Body of pancreas (tissue), 4 donors: ENCODE measurements around the gene SPATA45. TPM values are rescaled to one million over a fixed set of nuclear protein-coding genes. Genes with fewer than 3 reads are reported as not detected.
A peak's percentile ranks its signal among the peaks of the same experiment; 100 is the strongest.

Source experiments
- ATAC-seq: fragments of 150-250 bp; one replicate; pipeline ENCODE4 v1.9.1; 2016
- DNase-seq, 4 donors: peaks; one replicate each; pipeline ENCODE4 v3.0.0-alpha.2; 2019
- H3K27ac ChIP-seq, 4 donors: fragments of 200-600 bp; sonication (generic); 1 replicate in 3 of 4; 2 replicates in 1 of 4; pipeline versions ENCODE4 v1.5.1 to v1.6.1; 2016 to 2019; ENCODE audit warnings: mild to moderate bottlenecking in 1 of 4, mixed read lengths in 1 of 4, moderate library complexity in 1 of 4
- H3K27me3 ChIP-seq, 2 donors: fragments of 200-600 bp; sonication (generic); one replicate each; pipeline ENCODE4 v1.6.0; 2016; ENCODE audit warnings: mild to moderate bottlenecking in 1 of 2
- H3K36me3 ChIP-seq, 2 donors: fragments of 200-600 bp; sonication (generic); replicated peaks in 1 of 2; 2 replicates each; pipeline ENCODE4 v1.5.1; 2016; ENCODE audit warnings: low read depth in 2 of 2; ENCODE audit not compliant: insufficient read depth in 1 of 2
- H3K4me1 ChIP-seq: fragments of 200-600 bp; sonication (generic); one replicate; pipeline ENCODE4 v1.6.0; 2016
- H3K4me3 ChIP-seq, 2 donors: fragments of 200-600 bp; sonication (generic); 1 replicate in 1 of 2; 2 replicates in 1 of 2; pipeline ENCODE4 v1.5.1; 2016 to 2019
- H3K9me3 ChIP-seq, 3 donors: fragments of 200-600 bp; sonication (generic); 1 replicate in 2 of 3; 2 replicates in 1 of 3; pipeline ENCODE4 v1.5.1; 2016
- POLR2A ChIP-seq, 3 donors: fragments of 450-650 bp; IDR thresholded peaks; one replicate each; pipeline ENCODE4 v1.6.1; 2016; ENCODE audit warnings: antibody characterized with exemption in 3 of 3, mild to moderate bottlenecking in 2 of 3
- WGBS, 2 donors: methylation state at CpG; one replicate each; pipeline ENCODE4 v1.1.5; 2017; 5-methylcytosine and 5-hydroxymethylcytosine counted together
- intact Hi-C: fragments of 100-400 bp; cut with DNase I; formaldehyde crosslinking; loops from one replicate; pipeline ENCODE4 v1.15.1; 2023
- total RNA-seq, 2 donors: library from RNA; depleted of rRNA; stranded (reverse); fragments of >200 nt; gene quantifications; one replicate each; pipeline ENCODE4 v1.1.0, GENCODE V29; 2016
- TF ChIP-seq, protein P1 (sequence below), 7 experiments: fragments of 450-650 bp in 4 of 7; fragments of 200-600 bp in 3 of 7; sonication (generic) in 3 of 7; IDR thresholded peaks; one replicate each; pipeline ENCODE4 v1.5.1; 2016 to 2019; ENCODE audit warnings: antibody characterized with exemption in 7 of 7

Gene SPATA45
- total RNA-seq, 2 donors from 2014 or later, result not detected

DNA sequence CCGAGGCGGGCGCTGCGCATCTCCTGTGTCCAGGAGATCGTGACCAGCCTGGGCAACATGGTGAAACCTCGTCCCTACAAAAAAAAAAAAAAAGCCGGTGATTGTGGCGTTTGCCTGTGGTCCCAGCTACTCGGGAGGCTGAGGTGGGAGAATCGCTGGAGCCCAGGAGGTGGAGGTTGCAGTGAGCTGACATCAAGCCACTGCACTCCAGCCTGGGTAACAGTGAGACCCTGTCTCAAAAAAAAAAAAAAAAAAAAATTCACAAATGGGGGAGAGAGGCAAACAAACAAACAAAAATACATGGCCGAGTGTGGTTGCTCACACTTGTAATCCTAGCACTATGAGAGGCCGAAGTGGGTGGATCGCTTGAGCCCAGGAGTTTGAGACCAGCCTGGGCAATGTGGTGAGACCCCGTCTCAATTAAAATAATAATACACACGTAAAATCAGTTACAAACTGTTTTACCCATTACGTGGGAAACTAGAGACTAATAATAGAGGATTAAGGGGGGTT is 55.0 kb downstream of the SPATA45 start:
- Histone ChIP-seq H3K9me3 (no peaks in the 10 kb centered on the region), H3K27ac (peak overlapping the region; percentile 72 to 90 (median 87)), H3K27me3 (no peaks in the 10 kb centered on the region), H3K4me3 (peak overlapping the region; percentile 12 to 83), H3K36me3 (peaks cover 0 to 6% of the 10 kb centered on the region in 2 donors), H3K4me1 (peaks cover 14% of the 10 kb centered on the region)
- intact Hi-C loops, result no loop called here
- ATAC-seq (no peak), DNase-seq (no peak)
- WGBS, 2 donors, result 15 to 19% methylated on average over 16 of the region's 16 CpGs
- TF ChIP-seq, protein P1, sequence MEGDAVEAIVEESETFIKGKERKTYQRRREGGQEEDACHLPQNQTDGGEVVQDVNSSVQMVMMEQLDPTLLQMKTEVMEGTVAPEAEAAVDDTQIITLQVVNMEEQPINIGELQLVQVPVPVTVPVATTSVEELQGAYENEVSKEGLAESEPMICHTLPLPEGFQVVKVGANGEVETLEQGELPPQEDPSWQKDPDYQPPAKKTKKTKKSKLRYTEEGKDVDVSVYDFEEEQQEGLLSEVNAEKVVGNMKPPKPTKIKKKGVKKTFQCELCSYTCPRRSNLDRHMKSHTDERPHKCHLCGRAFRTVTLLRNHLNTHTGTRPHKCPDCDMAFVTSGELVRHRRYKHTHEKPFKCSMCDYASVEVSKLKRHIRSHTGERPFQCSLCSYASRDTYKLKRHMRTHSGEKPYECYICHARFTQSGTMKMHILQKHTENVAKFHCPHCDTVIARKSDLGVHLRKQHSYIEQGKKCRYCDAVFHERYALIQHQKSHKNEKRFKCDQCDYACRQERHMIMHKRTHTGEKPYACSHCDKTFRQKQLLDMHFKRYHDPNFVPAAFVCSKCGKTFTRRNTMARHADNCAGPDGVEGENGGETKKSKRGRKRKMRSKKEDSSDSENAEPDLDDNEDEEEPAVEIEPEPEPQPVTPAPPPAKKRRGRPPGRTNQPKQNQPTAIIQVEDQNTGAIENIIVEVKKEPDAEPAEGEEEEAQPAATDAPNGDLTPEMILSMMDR (IDR thresholded peaks at IDR 0.05), result no peak
- no peak for TF ChIP-seq POLR2A (IDR thresholded peaks at IDR 0.05)

DNA sequence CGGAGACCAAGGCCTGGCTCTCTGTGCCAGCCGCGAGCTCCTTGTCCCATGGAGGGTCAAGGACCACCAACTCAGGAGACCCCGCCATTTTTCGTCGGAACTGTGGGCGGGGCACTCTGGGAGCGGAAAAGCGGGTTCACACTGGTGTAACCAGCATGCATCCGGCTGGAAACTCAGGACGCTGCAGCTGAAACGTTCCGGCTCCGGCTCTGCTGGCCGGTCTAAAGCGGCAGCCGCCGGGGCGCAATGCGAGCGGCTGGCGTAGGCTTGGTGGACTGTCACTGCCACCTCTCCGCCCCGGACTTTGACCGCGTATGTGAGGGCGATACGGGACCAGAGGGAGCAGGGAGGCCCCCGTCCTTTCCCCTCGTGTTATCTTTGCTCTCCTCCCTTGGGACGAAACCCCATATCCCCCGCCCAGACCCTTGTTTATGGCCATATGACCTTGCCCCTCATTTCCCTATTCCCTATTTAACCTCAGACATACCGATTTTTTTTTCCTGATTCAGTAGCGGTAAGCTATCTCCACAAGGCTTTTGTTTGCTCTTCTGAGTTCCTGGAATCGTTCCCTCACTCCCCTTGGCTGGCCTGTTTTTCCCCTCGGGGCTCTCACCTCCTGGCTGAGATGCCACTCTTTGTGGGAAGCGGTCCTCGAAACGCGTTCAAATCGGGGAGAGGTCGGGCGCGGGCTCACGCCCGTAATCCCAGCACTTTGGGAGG is 55.6 kb downstream of the SPATA45 start, which contains the start of the genes NSL1 and TATDN3:
NSL1 (minus strand) TSS at position 102 of the 720 bp plus-strand sequence; CDS start at position 88, 14 bp downstream.
TATDN3 (plus strand) TSS at position 219 of the 720 bp plus-strand sequence; CDS start at position 247, 28 bp downstream.
- H3K27ac ChIP-seq, result peak within 1 kb of the TSS; percentile 72 to 90 (median 87)
- intact Hi-C loops, result no loop called here
- peak within 1 kb of the TSS; percentile 30 to 83 for H3K4me3 ChIP-seq
- TF ChIP-seq POLR2A (IDR thresholded peaks at IDR 0.05), result peak; percentile 69 to 94 (median 91)
- TF ChIP-seq, protein P1 (IDR thresholded peaks at IDR 0.05), result peak in 3 of 7 experiments; percentile 18 to 23 (median 22)
- peaks cover 14% of the 10 kb centered on the region for H3K4me1 ChIP-seq
- peaks cover 0 to 2% of the 10 kb centered on the region in 2 donors for H3K36me3 ChIP-seq
- 0% methylated on average over 24 to 46 of the region's 46 CpGs for WGBS, 2 donors
- H3K9me3 ChIP-seq, result no peaks in the 10 kb centered on the region
- no peaks in the 10 kb centered on the region for H3K27me3 ChIP-seq
- ATAC-seq, result peak; percentile 96
- DNase-seq, result peak; percentile 89 to 90 (median 90)

DNA sequence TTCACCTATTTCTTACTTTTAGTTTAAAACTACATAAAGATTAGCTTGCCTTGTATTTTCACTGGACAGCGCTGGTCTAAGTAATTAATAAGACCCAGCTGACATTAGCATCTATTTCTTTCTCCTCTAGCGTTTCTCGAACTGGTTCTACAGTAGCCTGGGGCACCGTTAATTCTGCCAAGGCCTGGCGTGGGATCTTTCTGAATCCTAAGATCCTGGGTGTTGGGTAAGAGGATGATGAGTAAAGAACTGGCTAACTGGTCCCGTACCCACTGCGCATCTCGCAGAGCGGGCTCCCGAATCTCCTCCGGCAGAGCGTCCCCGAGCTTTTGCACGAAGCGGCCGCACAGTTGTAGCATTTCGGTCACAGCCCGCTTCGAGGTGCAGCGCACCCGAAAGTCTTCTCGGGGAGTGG is 56.2 kb downstream of the SPATA45 start:
- WGBS, 2 donors, result 0 to 1% methylated on average over 12 to 22 of the region's 22 CpGs
- ATAC-seq (peak; percentile 35), DNase-seq (no peak)
- no peaks in the 10 kb centered on the region for H3K36me3 ChIP-seq
- H3K27ac ChIP-seq, result peak overlapping the region in 3 of 4 donors; percentile 72 to 90 (median 87)
- intact Hi-C loops, result no loop called here
- peaks cover 14% of the 10 kb centered on the region for H3K4me1 ChIP-seq
- peak overlapping the region; percentile 30 to 83 for H3K4me3 ChIP-seq
- no peaks in the 10 kb centered on the region for H3K27me3 ChIP-seq
- TF ChIP-seq, protein P1 (IDR thresholded peaks at IDR 0.05), result no peak
- TF ChIP-seq POLR2A (IDR thresholded peaks at IDR 0.05), result no peak
- H3K9me3 ChIP-seq, result no peaks in the 10 kb centered on the region

DNA sequence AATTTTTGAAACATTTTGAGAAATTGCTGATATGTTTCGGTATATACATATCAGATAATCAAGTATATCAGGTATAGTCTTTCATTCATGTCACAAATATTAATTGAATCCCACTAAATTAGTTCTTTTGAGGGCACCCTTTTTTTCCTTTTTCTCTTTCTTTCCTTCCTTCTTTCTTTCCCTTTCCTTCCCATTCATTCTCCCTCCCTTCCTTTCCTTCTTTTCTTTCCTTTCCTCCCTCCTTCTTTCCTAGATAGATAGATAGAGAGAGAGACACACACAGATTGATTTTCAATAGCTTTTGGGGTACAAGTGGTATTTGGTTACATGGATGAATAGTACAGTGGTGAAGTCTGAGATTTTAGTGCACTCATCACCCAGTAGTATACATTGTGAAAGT is 61.6 kb downstream of the SPATA45 start:
- DNase-seq (no peak), ATAC-seq (no peak)
- Histone ChIP-seq H3K27me3 (no peaks in the 10 kb centered on the region), H3K27ac (no peak overlapping the region), H3K4me3 (no peak overlapping the region), H3K4me1 (peaks cover 9% of the 10 kb centered on the region), H3K36me3 (peaks cover 0 to 8% of the 10 kb centered on the region in 2 donors), H3K9me3 (no peaks in the 10 kb centered on the region)
- TF ChIP-seq POLR2A (IDR thresholded peaks at IDR 0.05), result no peak
- TF ChIP-seq, protein P1 (IDR thresholded peaks at IDR 0.05), result no peak
- WGBS, 2 donors, result 95 to 100% methylated on average over 1 of the region's 1 CpG
- intact Hi-C loops, result no loop called here
